AG04450 (cell line): ENCODE data around the gene GBX1. TPM values are rescaled to one million over a fixed set of nuclear protein-coding genes. Genes with fewer than 3 reads are reported as not detected.
A peak's percentile ranks its signal among the peaks of the same experiment; 100 is the strongest.

Experiments
- CTCF ChIA-PET: fragments of 300-600, 350-600 bp; formaldehyde crosslinking; extraction: SDS; loops from one replicate; lab custom pipeline; 2022; ENCODE audit warnings: antibody characterized with exemption, inconsistent platforms; lab: Charles Lee
- POLR2A ChIA-PET: fragments of 350-600 bp; formaldehyde crosslinking; extraction: SDS; loops from one replicate; lab custom pipeline; 2021; ENCODE audit warnings: antibody characterized with exemption, inconsistent platforms; lab: Yijun Ruan, JAX
- DNase-seq: peaks from one replicate; pipeline ENCODE4 v3.0.0-alpha.2; 2011; ENCODE audit warnings: low read depth, low spot score
- H3K27ac ChIP-seq: one replicate; pipeline ENCODE4 v1.5.1; 2012; ENCODE audit warnings: low read depth, low read length, control low read depth
- H3K27me3 ChIP-seq: one replicate; pipeline ENCODE4 v1.6.0; 2012; ENCODE audit warnings: low read length; ENCODE audit not compliant: control insufficient read depth, insufficient read depth
- H3K4me3 ChIP-seq: 2 replicates; pipeline ENCODE4 v1.5.1; 2011; ENCODE audit warnings: mild to moderate bottlenecking, low read depth, low read length, control low read depth
- H3K9me3 ChIP-seq: 2 replicates; pipeline ENCODE4 v1.5.1; 2012; ENCODE audit warnings: low read length; ENCODE audit not compliant: control insufficient read depth, insufficient read depth
- CTCF ChIP-seq: IDR thresholded peaks from 2 replicates; pipeline ENCODE4 v1.5.1; 2011; ENCODE audit warnings: low read depth, low read length, control low read depth, inconsistent platforms
- polyA plus RNA-seq: library from polyadenylated mRNA; depleted of rRNA; stranded (reverse); fragments of >200 nt; gene quantifications from 2 replicates; pipeline ENCODE4 v1.2.3, GENCODE V29; 2011

The GBX1 gene
- polyA plus RNA-seq, 1 experiment, result not detected

GRCh38 chr7:151128716-151129115 lies 38.8 kb downstream of the GBX1 start:
- no peak for DNase-seq
- Histone ChIP-seq H3K27me3 (no peaks in the 10 kb centered on the region), H3K27ac (no peak overlapping the region), H3K9me3 (no peaks in the 10 kb centered on the region; the same call in 1 of the 2 replicates), H3K4me3 (no peak overlapping the region)
- POLR2A ChIA-PET, result no interaction called here
- TF ChIP-seq CTCF, result no peak
- CTCF ChIA-PET, result no interaction called here

DNA sequence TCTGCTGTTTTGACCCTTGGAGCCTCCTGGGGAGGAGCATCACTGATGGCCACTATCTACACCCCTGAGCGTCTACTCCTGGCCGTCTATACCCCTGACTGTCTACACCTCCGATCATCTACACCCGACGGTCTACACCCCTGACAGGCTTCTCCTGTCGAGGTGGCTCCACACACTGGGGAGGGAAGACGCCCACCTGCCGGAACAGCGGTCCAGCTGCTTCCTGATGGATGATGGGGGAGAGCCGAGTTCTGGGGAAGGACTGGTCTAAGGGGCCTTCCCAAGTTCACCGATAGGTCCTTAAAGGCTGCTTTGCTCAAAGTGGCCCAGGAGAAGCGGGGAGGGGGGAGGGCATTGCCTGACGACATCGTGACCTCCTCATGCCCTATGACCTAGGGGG lies 39.4 kb downstream of the GBX1 start:
- no peaks in the 10 kb centered on the region; the same call in 1 of the 2 replicates for H3K9me3 ChIP-seq
- no peak overlapping the region for H3K4me3 ChIP-seq
- H3K27me3 ChIP-seq, result no peaks in the 10 kb centered on the region
- CTCF ChIA-PET, result no interaction called here
- no peak for TF ChIP-seq CTCF
- POLR2A ChIA-PET, result no interaction called here
- H3K27ac ChIP-seq, result no peak overlapping the region
- no peak for DNase-seq

GRCh38 chr7:151126491-151127137 lies 40.9 kb downstream of the GBX1 start:
- POLR2A ChIA-PET, result no interaction called here
- DNase-seq, result no peak
- CTCF ChIA-PET, result no interaction called here
- no peaks in the 10 kb centered on the region for H3K27me3 ChIP-seq
- no peaks in the 10 kb centered on the region; the same call in 1 of the 2 replicates for H3K9me3 ChIP-seq
- no peak overlapping the region for H3K27ac ChIP-seq
- TF ChIP-seq CTCF, result no peak
- H3K4me3 ChIP-seq, result no peak overlapping the region

- ChIA-PET CTCF (interaction anchor here (4.0 kb wide), 1 partner anchor 16 kb away, joined by 21 read pairs; no protein-coding TSS in a partner anchor), POLR2A (no interaction called here)
- Histone ChIP-seq H3K27ac (no peak overlapping the region), H3K9me3 (no peaks in the 10 kb centered on the region; the same call in 1 of the 2 replicates), H3K27me3 (no peaks in the 10 kb centered on the region), H3K4me3 (peak overlapping the region; percentile 13; the same call in 1 of the 2 replicates)
- TF ChIP-seq CTCF, result no peak
- no peak for DNase-seq
Observed at GRCh38 chr7:151125846-151126481, 41.5 kb downstream of the GBX1 start.

- no peaks in the 10 kb centered on the region; the same call in 1 of the 2 replicates for H3K9me3 ChIP-seq
- no peak for DNase-seq
- no peaks in the 10 kb centered on the region for H3K27me3 ChIP-seq
- POLR2A ChIA-PET, result no interaction called here
- TF ChIP-seq CTCF, result no peak
- H3K4me3 ChIP-seq, result peak overlapping the region; percentile 13; the same call in 1 of the 2 replicates
- CTCF ChIA-PET, result interaction anchor here (0.6 to 4.0 kb wide), 2 partner anchors 15 to 137 kb away, joined by 3 to 21 read pairs; no protein-coding TSS in a partner anchor
- no peak overlapping the region for H3K27ac ChIP-seq
Observed at GRCh38 chr7:151125470-151125845, 42.0 kb downstream of the GBX1 start.
